Liver (tissue), 10 donors: ENCODE data around the gene C3orf52. TPM values are rescaled to one million over a fixed set of nuclear protein-coding genes. Genes with fewer than 3 reads are reported as not detected.

Source experiments
- DNase-seq: peaks from one replicate; pipeline ENCODE4 v3.0.0-alpha.2; 2017; ENCODE audit warnings: low spot score
- H3K27ac ChIP-seq, 2 donors: one replicate each; pipeline ENCODE4 v1.7.0; 2013; ENCODE audit warnings: inconsistent platforms in 2 of 2, low read length in 2 of 2, control low read depth in 1 of 2, low read depth in 1 of 2, mild to moderate bottlenecking in 1 of 2
- H3K27me3 ChIP-seq, 4 donors: one replicate each; pipeline versions ENCODE4 v1.6.1 to v1.7.0; 2013; ENCODE audit warnings: low read length in 3 of 4, inconsistent platforms in 1 of 4, mild to moderate bottlenecking in 1 of 4, moderate library complexity in 1 of 4; ENCODE audit not compliant: control insufficient read depth in 4 of 4, insufficient read depth in 4 of 4
- H3K36me3 ChIP-seq, 4 donors: one replicate each; pipeline versions ENCODE4 v1.6.1 to v1.7.0; 2013; ENCODE audit warnings: low read length in 3 of 4, mild to moderate bottlenecking in 3 of 4, low read depth in 1 of 4, moderate library complexity in 1 of 4; ENCODE audit not compliant: control insufficient read depth in 4 of 4, insufficient read depth in 3 of 4
- H3K4me1 ChIP-seq, 4 donors: one replicate each; pipeline versions ENCODE4 v1.6.1 to v1.7.0; 2013; ENCODE audit warnings: low read length in 3 of 4, mild to moderate bottlenecking in 3 of 4, moderate library complexity in 1 of 4; ENCODE audit not compliant: control insufficient read depth in 4 of 4, insufficient read depth in 4 of 4
- H3K4me3 ChIP-seq, 3 donors: one replicate each; pipeline versions ENCODE4 v1.6.1 to v1.7.0; 2013; ENCODE audit warnings: low read length in 3 of 3, control low read depth in 1 of 3, low read depth in 1 of 3, mild to moderate bottlenecking in 1 of 3
- H3K9ac ChIP-seq, 2 donors: one replicate each; pipeline ENCODE4 v1.7.0; 2013; ENCODE audit warnings: low read length in 2 of 2, mild to moderate bottlenecking in 2 of 2, moderate library complexity in 2 of 2, control low read depth in 1 of 2, low read depth in 1 of 2
- H3K9me3 ChIP-seq, 4 donors: one replicate each; pipeline versions ENCODE4 v1.6.1 to v1.7.0; 2013; ENCODE audit warnings: low read length in 3 of 4; ENCODE audit not compliant: control insufficient read depth in 4 of 4
- ATF3 ChIP-seq: IDR thresholded peaks from 2 replicates; pipeline ENCODE4 v1.6.1; 2016; ENCODE audit warnings: antibody characterized with exemption
- CTCF ChIP-seq: fragments of 150-350 bp; IDR thresholded peaks from 2 replicates; pipeline ENCODE4 v1.5.1; 2017; ENCODE audit warnings: improper control_type of control experiment, low read depth, low read length; ENCODE audit not compliant: missing input control
- EGR1 ChIP-seq, 2 donors: IDR thresholded peaks; 2 replicates each; pipeline ENCODE4 v1.6.1; 2016 to 2018; ENCODE audit warnings: antibody characterized with exemption in 2 of 2, low read depth in 2 of 2
- FOXA1 ChIP-seq: IDR thresholded peaks from 2 replicates; pipeline ENCODE4 v1.6.1; 2016; ENCODE audit warnings: antibody characterized with exemption
- FOXA2 ChIP-seq: IDR thresholded peaks from 2 replicates; pipeline ENCODE4 v1.6.1; 2016; ENCODE audit warnings: antibody characterized with exemption
- GABPA ChIP-seq, 2 donors: IDR thresholded peaks in 1 of 2; conservative IDR thresholded peaks in 1 of 2; 2 replicates each; pipeline ENCODE4 v1.6.1; 2016; ENCODE audit warnings: antibody characterized with exemption in 2 of 2, mild to moderate bottlenecking in 1 of 2, moderate library complexity in 1 of 2
- HNF4A ChIP-seq, 2 donors: conservative IDR thresholded peaks; 2 replicates each; pipeline ENCODE4 v1.6.1; 2016; ENCODE audit warnings: antibody characterized with exemption in 2 of 2, mild to moderate bottlenecking in 2 of 2
- HNF4G ChIP-seq: IDR thresholded peaks from 2 replicates; pipeline ENCODE4 v1.6.1; 2016; ENCODE audit warnings: antibody characterized with exemption
- JUND ChIP-seq, 2 donors: IDR thresholded peaks; 2 replicates each; pipeline ENCODE4 v1.6.1; 2016; ENCODE audit warnings: antibody characterized with exemption in 2 of 2
- MAX ChIP-seq: IDR thresholded peaks from 2 replicates; pipeline ENCODE4 v1.6.1; 2016; ENCODE audit warnings: antibody characterized with exemption
- NR2F2 ChIP-seq: IDR thresholded peaks from 2 replicates; pipeline ENCODE4 v1.6.1; 2016; ENCODE audit warnings: antibody characterized with exemption
- REST ChIP-seq: IDR thresholded peaks from 2 replicates; pipeline ENCODE4 v1.6.1; 2016; ENCODE audit warnings: antibody characterized with exemption, mild to moderate bottlenecking
- RXRA ChIP-seq, 2 donors: IDR thresholded peaks; 2 replicates each; pipeline ENCODE4 v1.6.1; 2017 to 2018; ENCODE audit warnings: antibody characterized with exemption in 2 of 2, mild to moderate bottlenecking in 1 of 2
- SP1 ChIP-seq: IDR thresholded peaks from 2 replicates; pipeline ENCODE4 v1.6.1; 2018; ENCODE audit warnings: antibody characterized with exemption, mild to moderate bottlenecking
- TAF1 ChIP-seq: conservative IDR thresholded peaks from 2 replicates; pipeline ENCODE4 v1.6.1; 2016; ENCODE audit warnings: antibody characterized with exemption, mild to moderate bottlenecking
- YY1 ChIP-seq: IDR thresholded peaks from 2 replicates; pipeline ENCODE4 v1.6.1; 2016; ENCODE audit warnings: antibody characterized with exemption, mild to moderate bottlenecking
- ZBTB33 ChIP-seq: IDR thresholded peaks from 2 replicates; pipeline ENCODE4 v1.6.1; 2016; ENCODE audit warnings: antibody characterized with exemption
- WGBS: extraction: QIAGEN DNeasy Blood & Tissue Kit; methylation state at CpG from one replicate; pipeline ENCODE4 v1.1.7; 2013; 5-methylcytosine and 5-hydroxymethylcytosine counted together
- polyA plus RNA-seq, 2 donors: library from polyadenylated mRNA; stranded (reverse) in 1 of 2; unstranded in 1 of 2; fragments of 200-250 nt in 1 of 2; fragments of >200 nt in 1 of 2; fragmentation: Nextera tagmentation in 1 of 2; extraction: Ambion mirVana in 1 of 2; gene quantifications; one replicate each; pipeline versions ENCODE4 v1.2.1 to v1.2.3, GENCODE V29; 2013 to 2015
- small RNA-seq: library from RNA; depleted of rRNA; stranded (forward); fragments of <200 nt; gene quantifications from one replicate; pipeline ENCODE3, GENCODE V24; 2014
- total RNA-seq, 2 donors: library from RNA; depleted of rRNA; stranded (reverse); fragments of >200 nt; gene quantifications; one replicate each; pipeline ENCODE4 v1.2.3, GENCODE V29; 2014
- donor health status: healthy.
- donor health status: healthy.
- donor health status: healthy.
- donor health status: healthy.
- donor health status: healthy.

C3orf52 gene
- total and polyA plus RNA-seq, 4 donors = 0.10 to 1.8 (median 0.47) TPM; not detected in 1

- Histone ChIP-seq H3K9ac (no peak overlapping the region), H3K36me3 (no peaks in the 10 kb centered on the region), H3K27me3 (no peaks in the 10 kb centered on the region), H3K27ac (no peak overlapping the region), H3K9me3 (no peaks in the 10 kb centered on the region), H3K4me1 (no peaks in the 10 kb centered on the region), H3K4me3 (no peak overlapping the region)
- TF ChIP-seq SP1 = no peak
- TF ChIP-seq RXRA (IDR thresholded peaks at IDR 0.05) = no peak
- TF ChIP-seq ATF3 = no peak
- TF ChIP-seq FOXA1 = no peak
- TF ChIP-seq YY1 = no peak
- no peak for TF ChIP-seq CTCF
- TF ChIP-seq NR2F2 = no peak
- TF ChIP-seq ZBTB33 = no peak
- no peak for TF ChIP-seq HNF4A (conservative IDR thresholded peaks at IDR 0.05)
- TF ChIP-seq TAF1 = no peak
- TF ChIP-seq FOXA2 = no peak
- no peak for TF ChIP-seq JUND (IDR thresholded peaks at IDR 0.05)
- no peak for TF ChIP-seq MAX
- no peak for TF ChIP-seq HNF4G
- no peak for TF ChIP-seq GABPA (IDR thresholded peaks at IDR 0.05 in 1 of 2, conservative IDR thresholded peaks at IDR 0.05 in 1 of 2)
- no peak for TF ChIP-seq REST
- TF ChIP-seq EGR1 (IDR thresholded peaks at IDR 0.05; ENCODE audit: low read depth in 2 of 2) = no peak
- WGBS = 87% methylated on average over 2 of the region's 2 CpGs
- no peak for DNase-seq
These were observed 81.6 kb downstream of the C3orf52 start for GRCh38 chr3:112167758-112168157.

Small RNA genes within 50 kb of the gene (small RNA-seq; reads per million reads assigned to genes)
- gene MIR567 = not detected

Other genes starting within 250 kb of the C3orf52 start
- 10 to 100 TPM; 22.6 to 42.9 TPM for gene PHLDB2, start 227.1 kb upstream of the C3orf52 start, total RNA-seq
- 10 to 100 TPM in 1 of 2 donors, 1 to 10 TPM in 1; 9.7 to 21.9 TPM for gene PHLDB2, start 227.1 kb upstream of the C3orf52 start, polyA plus RNA-seq
- 10 to 100 TPM; 18.7 to 22.1 TPM for gene ABHD10, start 107.4 kb upstream of the C3orf52 start, total RNA-seq
- 10 to 100 TPM; 15.1 to 19.1 TPM for gene ABHD10, start 107.4 kb upstream of the C3orf52 start, polyA plus RNA-seq
- gene TAGLN3, start 87.5 kb upstream of the C3orf52 start, total RNA-seq = not detected
- gene TAGLN3, start 87.5 kb upstream of the C3orf52 start, polyA plus RNA-seq = not detected
- gene TMPRSS7, start 51.7 kb upstream of the C3orf52 start, total RNA-seq = not detected
- gene TMPRSS7, start 51.7 kb upstream of the C3orf52 start, polyA plus RNA-seq = not detected
- under 1 TPM; 0.08 to 0.75 TPM for gene GCSAM, start 46.9 kb downstream of the C3orf52 start, total RNA-seq
- gene GCSAM, start 46.9 kb downstream of the C3orf52 start, polyA plus RNA-seq = under 1 TPM in 1 of 2 donors, not detected in 1; 0.27 TPM
- under 1 TPM in 1 of 2 donors, not detected in 1; 0.28 TPM for gene SLC9C1, start 207.8 kb downstream of the C3orf52 start, total RNA-seq
- gene SLC9C1, start 207.8 kb downstream of the C3orf52 start, polyA plus RNA-seq = not detected
- gene CD200, start 246.8 kb downstream of the C3orf52 start, total RNA-seq = under 1 TPM; 0.25 to 0.28 TPM
- under 1 TPM; 0.10 to 0.15 TPM for gene CD200, start 246.8 kb downstream of the C3orf52 start, polyA plus RNA-seq